Endothelial cell of umbilical vein (primary cell): Measurements from ENCODE around the gene ZNF385D. TPM values are rescaled to one million over a fixed set of nuclear protein-coding genes. Genes with fewer than 3 reads are reported as not detected.

Experiments
- BruUV-seq: library from RNA; stranded (reverse); fragments of 400-500 nt; replicated peaks from 2 replicates; lab custom pipeline; 2021; lab: Mats Ljungman, UMichigan
- CTCF ChIA-PET: fragments of 300-600, 350-600 bp; sonication (Branson Sonifier 250); formaldehyde crosslinking; loops from one replicate; lab custom pipeline; 2021; ENCODE audit warnings: antibody characterized with exemption, inconsistent platforms; lab: Charles Lee
- POLR2A ChIA-PET: fragments of 300-600, 350-600 bp; sonication (Branson Sonifier 250); formaldehyde crosslinking; loops from one replicate; lab custom pipeline; 2021; ENCODE audit warnings: antibody characterized with exemption, inconsistent platforms; lab: Charles Lee
- DNase-seq: peaks from one replicate; pipeline ENCODE4 v3.0.0-alpha.2; 2011; ENCODE audit warnings: low read depth, low spot score
- FAIRE-seq: peaks from 2 replicates; lab custom pipeline; 2011; peaks lifted over from hg19 to GRCh38; lab: Jason Lieb, UNC
- H2AFZ ChIP-seq: 2 replicates; pipeline ENCODE4 v1.6.0; 2012; ENCODE audit warnings: low read depth, low read length, control low read depth, inconsistent platforms
- H3K27ac ChIP-seq: 2 replicates; pipeline ENCODE4 v1.5.1; 2011; ENCODE audit warnings: low read depth, mild to moderate bottlenecking, control low read depth, low read length, moderate library complexity; ENCODE audit not compliant: insufficient read depth
- H3K27me3 ChIP-seq, 2 experiments: 2 replicates each; pipeline versions ENCODE4 v1.6.0 to v1.6.1; 2011; ENCODE audit warnings: low read length in 2 of 2, mixed read lengths in 1 of 2; ENCODE audit not compliant: control insufficient read depth in 2 of 2, insufficient read depth in 2 of 2
- H3K36me3 ChIP-seq, 2 experiments: 2 replicates in 1 of 2; 3 replicates in 1 of 2; pipeline ENCODE4 v1.5.1; 2011; ENCODE audit warnings: low read length in 2 of 2, mild to moderate bottlenecking in 1 of 2, moderate library complexity in 1 of 2; ENCODE audit not compliant: control insufficient read depth in 2 of 2, insufficient read depth in 2 of 2; ENCODE audit errors: extremely low read depth in 1 of 2
- H3K4me1 ChIP-seq: 3 replicates; pipeline ENCODE4 v1.5.1; 2011; ENCODE audit warnings: mild to moderate bottlenecking, low read length; ENCODE audit not compliant: control insufficient read depth, insufficient read depth; ENCODE audit errors: extremely low read depth
- H3K4me2 ChIP-seq: 2 replicates; pipeline ENCODE4 v1.6.1; 2011; ENCODE audit warnings: low read length, control low read depth, mixed read lengths; ENCODE audit not compliant: insufficient read depth
- H3K4me3 ChIP-seq, 3 experiments: fragments of 200-600 bp in 1 of 3; sonication (generic), shearing (Covaris generic) in 1 of 3; replicated peaks in 1 of 3; 2 replicates each; pipeline ENCODE4 v1.5.1; 2011 to 2016; ENCODE audit warnings: control low read depth in 3 of 3, low read length in 3 of 3, mild to moderate bottlenecking in 2 of 3, inconsistent platforms in 1 of 3, low read depth in 1 of 3, moderate library complexity in 1 of 3; ENCODE audit not compliant: insufficient read depth in 1 of 3
- H3K79me2 ChIP-seq: 2 replicates; pipeline ENCODE4 v1.6.0; 2012; ENCODE audit warnings: low read length, inconsistent platforms; ENCODE audit not compliant: control insufficient read depth, insufficient read depth
- H3K9ac ChIP-seq: replicated peaks from 2 replicates; pipeline ENCODE3; 2011; ENCODE audit warnings: low read length, control low read depth; ENCODE audit not compliant: insufficient read depth; ENCODE audit errors: extremely low read depth
- H3K9me1 ChIP-seq: replicated peaks from 3 replicates; pipeline ENCODE4 v1.6.0; 2011; ENCODE audit warnings: mild to moderate bottlenecking, low read length; ENCODE audit not compliant: control insufficient read depth, insufficient read depth; ENCODE audit errors: extremely low read depth
- H3K9me3 ChIP-seq: replicated peaks from 2 replicates; pipeline ENCODE4 v1.5.1; 2012; ENCODE audit warnings: low read length, inconsistent platforms; ENCODE audit not compliant: control insufficient read depth, insufficient read depth
- H4K20me1 ChIP-seq: replicated peaks from 2 replicates; pipeline ENCODE3; 2011; ENCODE audit warnings: mild to moderate bottlenecking, low read length; ENCODE audit not compliant: control insufficient read depth, insufficient read depth; ENCODE audit errors: extremely low read depth
- EZH2 ChIP-seq: IDR thresholded peaks from 2 replicates; pipeline ENCODE4 v1.6.1; 2012; ENCODE audit warnings: borderline replicate concordance, low read depth, mild to moderate bottlenecking, moderate library complexity, low read length, inconsistent platforms; ENCODE audit not compliant: severe bottlenecking
- FOS ChIP-seq: IDR thresholded peaks from 2 replicates; pipeline ENCODE4 v1.6.1; 2011; ENCODE audit warnings: mild to moderate bottlenecking, low read length, moderate library complexity, borderline replicate concordance; ENCODE audit not compliant: insufficient read depth
- GATA2 ChIP-seq: IDR thresholded peaks from 2 replicates; pipeline ENCODE4 v1.7.0; 2011; ENCODE audit warnings: low read depth, mild to moderate bottlenecking, moderate library complexity, mixed read lengths, low read length; ENCODE audit not compliant: insufficient read length, insufficient read depth
- JUN ChIP-seq: IDR thresholded peaks from 2 replicates; pipeline ENCODE4 v1.6.1; 2011; ENCODE audit warnings: borderline replicate concordance, low read depth; ENCODE audit not compliant: insufficient read length, insufficient read depth
- MYC ChIP-seq: IDR thresholded peaks from one replicate; pipeline ENCODE4 v1.6.1; 2011; ENCODE audit warnings: mild to moderate bottlenecking, low read depth, low read length
- POLR2A ChIP-seq: IDR thresholded peaks from 2 replicates; pipeline ENCODE4 v1.6.1; 2012; ENCODE audit warnings: low read depth, mild to moderate bottlenecking, control low read depth, low read length
- POLR2AphosphoS5 ChIP-seq: IDR thresholded peaks from 2 replicates; pipeline ENCODE4 v1.6.1; 2012; ENCODE audit warnings: low read depth, mild to moderate bottlenecking, control low read depth, low read length, moderate library complexity; ENCODE audit not compliant: insufficient read depth
- dilution Hi-C: fragments of 300-500 bp; cut with MboI; formaldehyde crosslinking; loops from one replicate; pipeline ENCODE4 v1.15.0; 2019; ENCODE audit warnings: low sequenced_read_pairs; ENCODE audit not compliant: extremely low pct_ligation_motif_present
- intact Hi-C: fragments of 100-400 bp; cut with micrococcal nuclease; formaldehyde crosslinking; loops from one replicate; pipeline ENCODE4 v1.10.0; 2022
- polyA plus RNA-seq, 4 experiments: library from polyadenylated mRNA; depleted of rRNA in 3 of 4; stranded (reverse) in 3 of 4; unstranded in 1 of 4; fragments of >200 nt; gene quantifications; 2 replicates each; pipeline versions ENCODE4 v1.2.1 to v1.2.3, GENCODE V29; 2011 to 2012; ENCODE audit warnings: missing spikeins in 1 of 4
- total RNA-seq: library from RNA; stranded (reverse); gene quantifications from 2 replicates; pipeline ENCODE4 v1.2.3, GENCODE V29; 2021
- TF ChIP-seq, protein P1 (sequence below): IDR thresholded peaks from 2 replicates; pipeline ENCODE4 v1.6.1; 2011; ENCODE audit not compliant: insufficient read depth, insufficient read length
- TF ChIP-seq, protein P2 (sequence below), 2 donors: IDR thresholded peaks; 1 replicate in 1 of 2; 2 replicates in 1 of 2; pipeline ENCODE4 v1.5.1; 2011; ENCODE audit warnings: low read length in 2 of 2, mild to moderate bottlenecking in 2 of 2, moderate library complexity in 2 of 2, control low read depth in 1 of 2, inconsistent platforms in 1 of 2, low read depth in 1 of 2; ENCODE audit not compliant: insufficient read depth in 1 of 2; ENCODE audit errors: extremely low read depth in 1 of 2

Gene ZNF385D
- total and polyA plus RNA-seq, 2 donors (not counting 3 experiments of a cell fraction or from before 2014, with no cell fraction given): not detected

DNA sequence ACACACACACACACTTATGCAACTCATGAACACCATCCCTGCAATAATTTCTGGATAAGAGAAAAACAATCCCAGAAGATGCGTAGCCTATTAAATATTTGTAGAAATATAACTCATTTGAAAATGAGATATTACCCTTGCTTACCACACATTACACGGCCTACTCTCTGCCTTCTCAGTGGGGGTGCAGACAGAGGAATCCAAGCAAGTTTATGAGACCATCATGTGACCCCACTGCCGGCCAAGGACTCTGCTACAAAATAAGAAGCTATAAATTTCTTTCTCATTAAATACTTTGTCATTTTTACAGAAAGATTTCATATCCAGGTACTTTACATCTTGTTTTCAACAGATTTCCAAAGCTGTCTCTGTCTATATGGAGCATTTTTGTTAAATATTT, 286.3 kb downstream of the ZNF385D start:
- Histone ChIP-seq H3K4me2 (no peak overlapping the region), H3K9ac (no peak overlapping the region), H3K79me2 (no peaks in the 10 kb centered on the region), H3K27ac (no peak overlapping the region), H4K20me1 (no peaks in the 10 kb centered on the region), H3K36me3 (no peaks in the 10 kb centered on the region), H3K4me1 (no peaks in the 10 kb centered on the region), H3K4me3 (no peak overlapping the region), H2AFZ (no peak overlapping the region), H3K27me3 (no peaks in the 10 kb centered on the region), H3K9me3 (no peaks in the 10 kb centered on the region), H3K9me1 (no peaks in the 10 kb centered on the region)
- DNase-seq (no peak), FAIRE-seq (no peak)
- dilution Hi-C loops (no loop called here), intact Hi-C loops (no loop called here)
- no TSS peak for BruUV-seq
- TF ChIP-seq EZH2: no peak
- TF ChIP-seq JUN: no peak
- TF ChIP-seq MYC: no peak
- TF ChIP-seq, protein P1, sequence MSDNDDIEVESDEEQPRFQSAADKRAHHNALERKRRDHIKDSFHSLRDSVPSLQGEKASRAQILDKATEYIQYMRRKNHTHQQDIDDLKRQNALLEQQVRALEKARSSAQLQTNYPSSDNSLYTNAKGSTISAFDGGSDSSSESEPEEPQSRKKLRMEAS: no peak
- no peak for TF ChIP-seq GATA2
- no peak for TF ChIP-seq POLR2AphosphoS5
- no peak for TF ChIP-seq FOS
- TF ChIP-seq POLR2A: no peak
- TF ChIP-seq, protein P2, sequence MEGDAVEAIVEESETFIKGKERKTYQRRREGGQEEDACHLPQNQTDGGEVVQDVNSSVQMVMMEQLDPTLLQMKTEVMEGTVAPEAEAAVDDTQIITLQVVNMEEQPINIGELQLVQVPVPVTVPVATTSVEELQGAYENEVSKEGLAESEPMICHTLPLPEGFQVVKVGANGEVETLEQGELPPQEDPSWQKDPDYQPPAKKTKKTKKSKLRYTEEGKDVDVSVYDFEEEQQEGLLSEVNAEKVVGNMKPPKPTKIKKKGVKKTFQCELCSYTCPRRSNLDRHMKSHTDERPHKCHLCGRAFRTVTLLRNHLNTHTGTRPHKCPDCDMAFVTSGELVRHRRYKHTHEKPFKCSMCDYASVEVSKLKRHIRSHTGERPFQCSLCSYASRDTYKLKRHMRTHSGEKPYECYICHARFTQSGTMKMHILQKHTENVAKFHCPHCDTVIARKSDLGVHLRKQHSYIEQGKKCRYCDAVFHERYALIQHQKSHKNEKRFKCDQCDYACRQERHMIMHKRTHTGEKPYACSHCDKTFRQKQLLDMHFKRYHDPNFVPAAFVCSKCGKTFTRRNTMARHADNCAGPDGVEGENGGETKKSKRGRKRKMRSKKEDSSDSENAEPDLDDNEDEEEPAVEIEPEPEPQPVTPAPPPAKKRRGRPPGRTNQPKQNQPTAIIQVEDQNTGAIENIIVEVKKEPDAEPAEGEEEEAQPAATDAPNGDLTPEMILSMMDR (IDR thresholded peaks at IDR 0.05; ENCODE audit: extremely low read depth in 1 of 2, insufficient read depth in 1 of 2, low read depth in 1 of 2, low read length in 2 of 2): no peak
- ChIA-PET POLR2A (no interaction called here), CTCF (no interaction called here)
